ENCODE results near the gene CIC. TPM values are rescaled to one million over a fixed set of nuclear protein-coding genes. Genes with fewer than 3 reads are reported as not detected.

Gene CIC
- total RNA-seq, 4 donors from 2014 or later: 57.5 to 91.6 (median 81.9) TPM

- 59% methylated on average over 5 of the region's 5 CpGs for WGBS
- H3K4me1 ChIP-seq: peaks cover 92% of the 10 kb centered on the region
- DNase-seq (ENCODE audit: low spot score in 2 of 2): no peak
- H3K27me3 ChIP-seq: no peaks in the 10 kb centered on the region
- H3K36me3 ChIP-seq: peaks cover 10% of the 10 kb centered on the region
- no peak for TF ChIP-seq POLR2AphosphoS5 (IDR thresholded peaks at IDR 0.05)
- TF ChIP-seq POLR2A (IDR thresholded peaks at IDR 0.05): no peak
- no peak for TF ChIP-seq CTCF (IDR thresholded peaks at IDR 0.05)
- TF ChIP-seq EP300 (IDR thresholded peaks at IDR 0.05): no peak
- H3K27ac ChIP-seq: peak overlapping the region; percentile 97
- H3K4me3 ChIP-seq: peak overlapping the region; percentile 0
- no peaks in the 10 kb centered on the region for H3K9me3 ChIP-seq
Measured at GRCh38 chr19:42278452-42279154, 9.6 kb downstream of the CIC start.

GRCh38 chr19:42279155-42279901 is 10.3 kb downstream of the CIC start:
- no peaks in the 10 kb centered on the region for H3K9me3 ChIP-seq
- H3K36me3 ChIP-seq: peaks cover 3% of the 10 kb centered on the region
- no peak for TF ChIP-seq CTCF (IDR thresholded peaks at IDR 0.05)
- no peak for TF ChIP-seq POLR2A (IDR thresholded peaks at IDR 0.05)
- TF ChIP-seq POLR2AphosphoS5 (IDR thresholded peaks at IDR 0.05): no peak
- no peak for TF ChIP-seq EP300 (IDR thresholded peaks at IDR 0.05)
- no peaks in the 10 kb centered on the region for H3K27me3 ChIP-seq
- 14% methylated on average over 6 of the region's 6 CpGs for WGBS
- H3K4me1 ChIP-seq: peaks cover 86% of the 10 kb centered on the region
- peak overlapping the region; percentile 97 for H3K27ac ChIP-seq
- peak in 1 of 2 donors; percentile 65 for DNase-seq (ENCODE audit: low spot score in 2 of 2)
- H3K4me3 ChIP-seq: peak overlapping the region; percentile 87

- Histone ChIP-seq H3K27me3 (no peaks in the 10 kb centered on the region), H3K9me3 (no peaks in the 10 kb centered on the region), H3K4me1 (peaks cover 91% of the 10 kb centered on the region), H3K27ac (peak overlapping the region; percentile 97), H3K36me3 (no peaks in the 10 kb centered on the region), H3K4me3 (peak overlapping the region; percentile 87)
- DNase-seq (ENCODE audit: low spot score in 2 of 2): peak; percentile 96
- WGBS: 0% methylated on average over 24 of the region's 89 CpGs
- TF ChIP-seq POLR2A (IDR thresholded peaks at IDR 0.05) (no peak), POLR2AphosphoS5 (IDR thresholded peaks at IDR 0.05) (peak in 2 of 3 donors; percentile 17 to 51), CTCF (IDR thresholded peaks at IDR 0.05) (peak; percentile 85 to 93), EP300 (IDR thresholded peaks at IDR 0.05) (no peak)
Measured at GRCh38 chr19:42279902-42280814, 11.1 kb downstream of the CIC start.

GRCh38 chr19:42280815-42281145 is 11.7 kb downstream of the CIC start:
- peaks cover 91% of the 10 kb centered on the region for H3K4me1 ChIP-seq
- TF ChIP-seq CTCF (IDR thresholded peaks at IDR 0.05): no peak
- no peak for TF ChIP-seq EP300 (IDR thresholded peaks at IDR 0.05)
- 0% methylated on average over 17 of the region's 20 CpGs for WGBS
- H3K27ac ChIP-seq: peak overlapping the region; percentile 97
- H3K27me3 ChIP-seq: no peaks in the 10 kb centered on the region
- peak overlapping the region; percentile 87 for H3K4me3 ChIP-seq
- H3K36me3 ChIP-seq: no peaks in the 10 kb centered on the region
- no peaks in the 10 kb centered on the region for H3K9me3 ChIP-seq
- DNase-seq (ENCODE audit: low spot score in 2 of 2): peak in 1 of 2 donors; percentile 86

Measured in suprapubic skin (tissue), 4 donors.